ENCODE measurements around the gene NKIRAS1.

The NKIRAS1 gene

GRCh38 chr3:23889950-23890349, 26.8 kb downstream of the NKIRAS1 start:
- no peaks in the 10 kb centered on the region for H3K36me3 ChIP-seq (ENCODE audit: insufficient read depth)
- H3K4me2 ChIP-seq = no peak overlapping the region
- H2AFZ ChIP-seq (ENCODE audit: low read depth) = no peak overlapping the region
- peaks cover 29% of the 10 kb centered on the region; the same call in 1 of the 2 replicates for H3K79me2 ChIP-seq (ENCODE audit: insufficient read depth, low read depth)
- no peaks in the 10 kb centered on the region for H3K27me3 ChIP-seq (ENCODE audit: insufficient read depth, low read depth)
- no peak overlapping the region for H3K9ac ChIP-seq
- H4K20me1 ChIP-seq (ENCODE audit: insufficient read depth) = 0 out of 2 replicates have a peak, but pooled peaks cover 9% of the 10 kb centered on the region
- no peak overlapping the region for H3K4me3 ChIP-seq (IDR thresholded peaks at IDR 0.05; ENCODE audit: insufficient read depth, low read depth, low read length)
- TF ChIP-seq, protein P1, sequence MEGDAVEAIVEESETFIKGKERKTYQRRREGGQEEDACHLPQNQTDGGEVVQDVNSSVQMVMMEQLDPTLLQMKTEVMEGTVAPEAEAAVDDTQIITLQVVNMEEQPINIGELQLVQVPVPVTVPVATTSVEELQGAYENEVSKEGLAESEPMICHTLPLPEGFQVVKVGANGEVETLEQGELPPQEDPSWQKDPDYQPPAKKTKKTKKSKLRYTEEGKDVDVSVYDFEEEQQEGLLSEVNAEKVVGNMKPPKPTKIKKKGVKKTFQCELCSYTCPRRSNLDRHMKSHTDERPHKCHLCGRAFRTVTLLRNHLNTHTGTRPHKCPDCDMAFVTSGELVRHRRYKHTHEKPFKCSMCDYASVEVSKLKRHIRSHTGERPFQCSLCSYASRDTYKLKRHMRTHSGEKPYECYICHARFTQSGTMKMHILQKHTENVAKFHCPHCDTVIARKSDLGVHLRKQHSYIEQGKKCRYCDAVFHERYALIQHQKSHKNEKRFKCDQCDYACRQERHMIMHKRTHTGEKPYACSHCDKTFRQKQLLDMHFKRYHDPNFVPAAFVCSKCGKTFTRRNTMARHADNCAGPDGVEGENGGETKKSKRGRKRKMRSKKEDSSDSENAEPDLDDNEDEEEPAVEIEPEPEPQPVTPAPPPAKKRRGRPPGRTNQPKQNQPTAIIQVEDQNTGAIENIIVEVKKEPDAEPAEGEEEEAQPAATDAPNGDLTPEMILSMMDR (conservative IDR thresholded peaks at IDR 0.05; ENCODE audit: low read depth, low read length) = no peak
- peaks cover 8% of the 10 kb centered on the region for H3K4me1 ChIP-seq (ENCODE audit: low read depth, poor library complexity, severe bottlenecking)
- H3K27ac ChIP-seq = no peak overlapping the region

DNA sequence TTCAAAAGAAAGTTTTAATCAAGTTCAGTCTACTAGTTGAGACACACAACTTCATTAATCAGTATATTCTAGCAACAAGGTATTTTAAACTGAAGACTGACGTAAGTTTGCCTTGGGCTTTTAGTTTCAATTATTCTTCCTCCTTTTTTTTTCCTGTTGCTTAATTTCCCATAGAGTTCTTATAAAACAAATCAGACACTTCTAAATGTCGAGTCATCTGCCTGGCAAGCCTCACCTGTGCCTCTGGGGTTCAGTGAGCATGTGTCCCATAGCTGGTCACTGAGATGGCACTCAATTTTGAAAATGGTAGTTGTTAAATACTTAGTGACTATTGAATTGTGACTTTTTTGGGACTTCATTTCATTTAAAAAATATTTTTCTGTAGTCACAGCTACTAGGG, 27.4 kb downstream of the NKIRAS1 start:
- no peaks in the 10 kb centered on the region for H3K27me3 ChIP-seq (ENCODE audit: insufficient read depth, low read depth)
- H3K4me3 ChIP-seq (IDR thresholded peaks at IDR 0.05; ENCODE audit: insufficient read depth, low read depth, low read length) = no peak overlapping the region
- peaks cover 30% of the 10 kb centered on the region; the same call in 1 of the 2 replicates for H3K79me2 ChIP-seq (ENCODE audit: insufficient read depth, low read depth)
- H3K36me3 ChIP-seq (ENCODE audit: insufficient read depth) = no peaks in the 10 kb centered on the region
- no peak overlapping the region for H2AFZ ChIP-seq (ENCODE audit: low read depth)
- H3K4me2 ChIP-seq = no peak overlapping the region
- H4K20me1 ChIP-seq (ENCODE audit: insufficient read depth) = 0 out of 2 replicates have a peak, but pooled peaks cover 9% of the 10 kb centered on the region
- peaks cover 8% of the 10 kb centered on the region for H3K4me1 ChIP-seq (ENCODE audit: low read depth, poor library complexity, severe bottlenecking)
- no peak overlapping the region for H3K27ac ChIP-seq
- TF ChIP-seq, protein P1 (conservative IDR thresholded peaks at IDR 0.05; ENCODE audit: low read depth, low read length) = no peak
- no peak overlapping the region for H3K9ac ChIP-seq

DNA sequence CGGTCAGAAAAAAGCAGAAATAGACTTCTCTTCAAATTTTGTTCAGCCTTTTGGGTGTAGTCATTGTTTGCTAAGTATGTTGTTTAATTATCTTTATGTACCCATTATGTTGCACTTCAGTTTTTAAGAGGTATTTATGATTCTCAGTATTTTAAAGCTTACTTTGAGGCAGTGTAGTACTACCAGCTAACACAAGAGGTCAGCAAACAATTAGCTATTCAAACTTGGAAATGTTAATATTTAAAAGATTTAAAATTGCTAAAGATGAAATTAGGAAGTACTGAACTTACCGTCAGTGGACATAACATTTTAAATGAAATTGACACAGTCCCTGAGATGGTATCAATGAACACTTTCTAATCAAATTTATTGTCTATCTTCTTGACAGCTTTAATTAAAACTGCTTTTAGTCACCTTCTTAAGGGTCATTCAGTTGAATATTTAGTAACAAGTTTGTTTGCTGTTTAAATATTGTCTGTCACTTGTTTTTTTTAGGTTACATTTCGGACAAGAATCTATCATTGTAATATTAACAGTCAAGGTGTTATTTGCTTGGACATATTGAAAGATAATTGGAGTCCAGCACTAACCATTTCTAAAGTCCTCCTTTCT, 28.1 kb downstream of the NKIRAS1 start:
- Histone ChIP-seq H3K27ac (no peak overlapping the region), H4K20me1 (ENCODE audit: insufficient read depth) (0 out of 2 replicates have a peak, but pooled peaks cover 9% of the 10 kb centered on the region), H3K27me3 (ENCODE audit: insufficient read depth, low read depth) (no peaks in the 10 kb centered on the region), H2AFZ (ENCODE audit: low read depth) (no peak overlapping the region), H3K36me3 (ENCODE audit: insufficient read depth) (no peaks in the 10 kb centered on the region), H3K4me2 (no peak overlapping the region), H3K4me3 (IDR thresholded peaks at IDR 0.05; ENCODE audit: insufficient read depth, low read depth, low read length) (no peak overlapping the region), H3K79me2 (ENCODE audit: insufficient read depth, low read depth) (peaks cover 30% of the 10 kb centered on the region; the same call in 1 of the 2 replicates), H3K4me1 (ENCODE audit: low read depth, poor library complexity, severe bottlenecking) (peaks cover 12% of the 10 kb centered on the region), H3K9ac (no peak overlapping the region)
- TF ChIP-seq, protein P1 (conservative IDR thresholded peaks at IDR 0.05; ENCODE audit: low read depth, low read length) = peak; percentile 80

DNA sequence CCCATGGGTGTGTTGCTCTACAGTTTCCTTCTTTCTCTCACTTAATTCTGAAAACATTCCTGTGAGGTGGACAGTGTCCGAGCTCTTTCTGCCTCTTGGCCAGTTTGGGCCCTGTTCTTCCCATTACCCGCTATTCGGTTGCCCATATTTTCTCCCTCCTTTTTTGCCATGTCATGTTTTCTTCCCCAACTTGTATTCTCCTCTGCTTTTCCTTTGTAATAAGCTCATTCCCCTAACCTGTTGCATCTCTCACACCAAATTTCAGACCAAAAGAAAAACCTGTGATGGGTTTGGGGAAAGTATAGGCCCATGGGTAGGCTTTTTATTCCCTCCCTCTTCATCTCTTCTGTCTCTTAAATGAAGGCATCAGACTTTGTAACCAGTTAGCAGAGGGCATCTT, 30.5 kb downstream of the NKIRAS1 start:
- Histone ChIP-seq H2AFZ (ENCODE audit: low read depth) (no peak overlapping the region), H3K79me2 (ENCODE audit: insufficient read depth, low read depth) (peaks cover 37% of the 10 kb centered on the region; the same call in 1 of the 2 replicates), H3K9ac (no peak overlapping the region), H3K4me2 (no peak overlapping the region), H3K27ac (no peak overlapping the region), H3K27me3 (ENCODE audit: insufficient read depth, low read depth) (no peaks in the 10 kb centered on the region), H3K4me1 (ENCODE audit: low read depth, poor library complexity, severe bottlenecking) (peaks cover 12% of the 10 kb centered on the region), H3K4me3 (IDR thresholded peaks at IDR 0.05; ENCODE audit: insufficient read depth, low read depth, low read length) (no peak overlapping the region), H3K36me3 (ENCODE audit: insufficient read depth) (no peaks in the 10 kb centered on the region), H4K20me1 (ENCODE audit: insufficient read depth) (0 out of 2 replicates have a peak, but pooled peaks cover 9% of the 10 kb centered on the region)
- TF ChIP-seq, protein P1 (conservative IDR thresholded peaks at IDR 0.05; ENCODE audit: low read depth, low read length) = no peak
